Amniotic stem cell (primary cell): ENCODE measurements around the gene RPL12.

Source experiments
- DNase-seq: peaks from one replicate; lab custom pipeline; 2025; lab: John Stamatoyannopoulos, UW

RPL12 gene

GRCh38 chr9:127438394-127438793, 12.8 kb downstream of the RPL12 start:
- DNase-seq = no peak

GRCh38 chr9:127437497-127438264, 13.5 kb downstream of the RPL12 start:
- no peak for DNase-seq

DNA sequence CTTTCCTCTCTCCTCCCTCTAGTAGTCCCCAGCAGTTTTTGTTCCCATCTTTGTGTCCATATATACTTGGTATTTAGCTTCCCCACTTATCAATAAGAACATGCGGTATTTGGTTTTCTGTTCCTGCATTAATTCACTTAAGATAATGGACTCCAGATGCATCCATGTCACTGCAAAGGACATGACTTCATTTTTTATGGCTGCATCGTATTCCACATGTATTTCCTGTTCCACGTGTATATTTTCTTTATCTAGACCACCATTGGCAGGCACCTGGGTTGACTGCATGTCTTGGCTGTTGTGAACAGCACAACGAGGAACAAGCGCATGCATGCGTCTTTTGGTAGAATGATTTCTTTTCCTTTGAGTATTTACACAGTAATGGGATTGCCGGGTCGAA, 20.8 kb downstream of the RPL12 start:
- no peak for DNase-seq

- no peak for DNase-seq
Observed at GRCh38 chr9:127428348-127428747, 22.9 kb downstream of the RPL12 start.

DNA sequence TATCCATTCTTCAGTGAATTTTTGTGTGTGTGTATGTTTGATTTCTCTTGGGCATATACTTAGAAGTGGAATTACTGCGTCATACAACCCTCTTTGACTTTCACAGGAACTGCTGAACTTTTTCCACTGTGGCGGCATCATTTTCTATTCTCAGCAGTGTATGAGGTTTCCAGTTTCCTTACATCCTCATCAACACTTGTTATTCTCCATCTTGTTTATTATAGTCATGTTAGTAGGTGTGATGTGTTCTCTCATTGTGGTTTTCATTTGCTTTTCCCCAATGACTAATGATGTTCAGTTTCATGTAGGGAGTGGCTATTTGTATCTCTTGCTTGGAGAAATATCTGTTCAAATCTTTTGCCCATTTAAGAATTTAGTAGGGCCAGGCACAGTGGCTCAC, 24.4 kb downstream of the RPL12 start:
- no peak for DNase-seq

DNA sequence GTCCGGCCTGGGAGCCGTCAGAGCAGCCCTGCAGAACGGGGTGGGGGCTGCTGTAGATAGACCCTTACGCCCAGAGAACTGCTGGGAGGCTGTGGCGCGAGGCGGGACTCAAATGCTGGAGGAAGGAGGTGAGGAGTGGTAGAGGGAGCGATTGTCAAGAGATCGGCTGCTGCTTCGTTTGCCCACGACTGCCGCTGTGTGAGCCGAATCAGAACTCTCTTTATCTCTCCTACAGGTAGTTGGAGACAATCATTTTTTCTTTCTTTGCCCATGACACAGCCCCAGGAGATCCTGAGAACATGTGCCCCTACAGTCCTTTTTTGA, 26.6 kb downstream of the RPL12 start:
- no peak for DNase-seq

DNA sequence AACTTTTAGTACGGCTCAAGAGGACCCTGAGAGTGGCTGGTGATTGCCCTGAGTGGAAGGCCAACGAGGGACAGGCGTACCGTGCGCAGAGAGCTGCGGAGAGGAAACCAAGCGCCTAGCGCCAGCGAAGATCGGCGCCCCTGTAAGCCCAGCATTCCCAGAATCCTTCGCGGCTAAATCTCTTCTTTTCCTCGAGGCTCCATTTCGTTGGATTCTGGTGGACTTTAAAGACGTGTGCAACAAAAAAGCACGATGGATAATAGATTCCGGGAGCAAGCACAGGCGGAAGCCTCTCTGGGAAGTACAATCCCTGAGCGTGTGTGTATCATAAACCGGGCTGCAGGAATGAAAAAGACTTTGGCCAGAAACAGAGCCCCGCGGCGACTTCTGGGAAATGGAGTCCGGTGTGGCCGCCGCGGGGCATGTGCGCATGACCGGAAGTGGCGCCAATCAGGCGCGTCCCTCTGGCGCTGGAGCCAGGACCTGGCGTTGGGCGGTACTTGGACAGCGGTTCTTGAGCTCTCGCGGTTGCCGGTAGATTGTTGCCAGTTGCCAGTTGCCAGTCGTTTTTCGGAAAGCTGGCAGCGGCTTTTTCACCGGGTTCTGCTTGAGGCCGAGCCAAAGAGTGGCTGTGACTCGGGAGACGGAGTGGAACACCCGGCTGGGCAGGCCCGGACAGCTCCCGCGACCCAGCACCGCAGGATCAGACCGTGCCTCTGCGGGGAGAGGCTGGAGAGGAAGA, 27.1 kb downstream of the RPL12 start, which contains the start of gene ZNF79:
Gene ZNF79, plus strand, starts transcription at position 449 of the 742 bp plus-strand sequence. CDS start 406 bp downstream, outside the sequence.
- DNase-seq = peak; percentile 86

DNA sequence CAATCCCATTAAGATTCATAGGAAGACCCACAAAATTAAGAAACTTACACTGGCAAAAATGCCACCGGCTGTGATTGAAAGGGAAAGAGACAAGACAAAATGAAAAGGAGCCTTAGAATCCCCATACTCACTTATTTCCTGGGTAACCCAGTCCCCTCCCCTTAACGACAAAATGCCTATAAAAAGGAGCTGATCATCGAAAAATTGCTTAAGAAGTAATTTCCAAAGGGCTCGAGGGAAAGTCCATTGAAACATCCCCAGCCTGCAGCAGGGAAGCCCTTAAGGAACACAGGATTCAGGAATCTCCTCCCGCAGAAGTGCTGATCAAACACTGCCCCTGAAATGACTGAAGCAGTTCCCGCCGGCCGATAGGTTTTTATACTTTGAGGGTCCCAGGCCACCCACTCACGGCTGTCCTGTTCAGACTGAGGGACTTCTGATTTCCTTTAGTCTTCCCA, 27.7 kb downstream of the RPL12 start:
- no peak for DNase-seq

DNA sequence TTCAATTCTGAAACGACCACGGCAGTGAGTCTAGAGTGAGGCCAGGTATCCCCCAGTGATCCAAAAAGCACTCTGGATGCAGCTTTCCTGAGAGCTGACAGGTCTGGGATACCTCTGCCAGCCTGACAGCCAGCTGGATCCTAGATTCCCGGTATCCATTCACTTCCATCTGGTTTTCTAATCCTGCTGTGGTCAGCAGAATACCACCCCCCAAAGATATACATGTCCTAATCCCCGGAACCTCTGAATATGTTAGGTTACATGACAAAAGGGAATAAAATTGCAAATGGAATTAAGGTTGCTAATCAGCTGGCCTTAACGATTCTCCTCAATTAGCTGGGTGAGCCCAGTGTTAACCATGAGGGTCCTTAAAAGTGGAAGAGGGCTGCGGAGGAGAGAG, 28.4 kb downstream of the RPL12 start:
- DNase-seq = no peak

DNA sequence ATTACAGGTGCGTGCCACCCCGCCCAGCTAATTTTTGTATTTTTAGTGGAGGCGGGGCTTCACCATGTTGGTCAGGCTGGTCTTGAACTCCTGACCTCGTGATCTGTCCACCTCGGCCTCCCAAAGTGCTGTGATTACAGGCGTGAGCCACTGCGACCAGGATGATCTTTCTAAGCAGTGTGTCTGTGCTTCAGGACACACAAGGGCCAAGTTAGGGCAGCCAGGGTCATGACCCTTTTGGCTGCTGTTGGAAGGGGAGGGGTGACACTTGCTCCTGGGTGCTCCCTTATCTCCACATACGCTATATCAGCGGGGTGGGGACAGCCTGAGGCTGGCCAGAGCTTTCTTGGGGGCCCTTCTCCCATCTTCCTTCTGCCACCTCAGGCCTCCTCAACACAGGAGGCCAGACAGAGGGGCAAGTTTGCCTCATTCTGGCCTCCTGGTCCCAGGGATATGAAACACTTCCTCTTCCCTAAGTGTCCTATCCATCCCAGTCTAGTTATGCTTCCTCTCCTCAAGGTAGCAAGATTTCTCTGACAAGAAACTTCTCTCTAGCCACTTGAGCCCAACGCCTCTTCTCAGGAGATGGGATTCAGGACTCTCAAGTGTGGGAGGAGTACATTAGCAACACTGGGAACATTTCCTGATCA, 28.9 kb downstream of the RPL12 start:
- no peak for DNase-seq

GRCh38 chr9:127421057-127421456, 30.1 kb downstream of the RPL12 start:
- no peak for DNase-seq

DNA sequence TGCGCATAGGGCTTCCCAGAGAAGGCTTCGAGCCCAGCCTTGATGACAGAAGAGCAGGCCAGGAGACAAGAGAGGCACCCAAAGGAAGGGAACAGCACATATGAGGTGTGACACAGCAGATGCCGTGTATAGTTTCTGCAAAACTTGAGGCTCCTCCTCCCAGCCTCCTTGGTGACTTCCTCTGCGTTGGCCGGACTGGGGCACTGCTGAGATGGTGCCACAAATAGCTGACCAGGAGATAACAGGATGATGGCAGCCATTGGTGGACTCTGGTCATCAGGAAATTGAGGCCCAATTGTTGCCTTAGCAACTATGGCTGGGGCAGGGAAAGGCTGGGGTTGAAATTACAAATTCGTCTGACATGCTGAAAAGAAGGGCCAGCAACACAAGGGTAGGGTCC, 31.9 kb downstream of the RPL12 start:
- no peak for DNase-seq

DNA sequence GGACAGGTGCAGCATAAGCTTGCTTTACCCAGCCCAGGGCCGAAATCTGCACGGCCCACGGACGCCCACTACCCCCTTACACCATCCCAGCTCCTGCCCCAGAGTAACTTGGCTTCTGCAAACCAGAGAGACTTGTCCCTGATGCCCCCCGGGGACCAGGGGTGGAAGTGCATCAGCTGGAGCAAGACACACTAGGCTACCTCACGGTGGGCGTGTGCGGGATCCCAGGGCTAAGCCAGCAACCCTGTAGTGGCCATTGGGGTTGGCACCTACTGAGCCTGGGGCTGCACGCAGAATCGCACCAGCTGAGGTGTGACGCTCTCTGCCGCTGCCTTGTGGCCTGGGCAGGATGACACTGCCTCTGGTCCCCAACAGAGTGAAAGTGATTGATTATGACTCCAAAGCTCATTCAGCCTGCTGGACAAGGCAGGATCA, 33.2 kb downstream of the RPL12 start:
- no peak for DNase-seq

DNA sequence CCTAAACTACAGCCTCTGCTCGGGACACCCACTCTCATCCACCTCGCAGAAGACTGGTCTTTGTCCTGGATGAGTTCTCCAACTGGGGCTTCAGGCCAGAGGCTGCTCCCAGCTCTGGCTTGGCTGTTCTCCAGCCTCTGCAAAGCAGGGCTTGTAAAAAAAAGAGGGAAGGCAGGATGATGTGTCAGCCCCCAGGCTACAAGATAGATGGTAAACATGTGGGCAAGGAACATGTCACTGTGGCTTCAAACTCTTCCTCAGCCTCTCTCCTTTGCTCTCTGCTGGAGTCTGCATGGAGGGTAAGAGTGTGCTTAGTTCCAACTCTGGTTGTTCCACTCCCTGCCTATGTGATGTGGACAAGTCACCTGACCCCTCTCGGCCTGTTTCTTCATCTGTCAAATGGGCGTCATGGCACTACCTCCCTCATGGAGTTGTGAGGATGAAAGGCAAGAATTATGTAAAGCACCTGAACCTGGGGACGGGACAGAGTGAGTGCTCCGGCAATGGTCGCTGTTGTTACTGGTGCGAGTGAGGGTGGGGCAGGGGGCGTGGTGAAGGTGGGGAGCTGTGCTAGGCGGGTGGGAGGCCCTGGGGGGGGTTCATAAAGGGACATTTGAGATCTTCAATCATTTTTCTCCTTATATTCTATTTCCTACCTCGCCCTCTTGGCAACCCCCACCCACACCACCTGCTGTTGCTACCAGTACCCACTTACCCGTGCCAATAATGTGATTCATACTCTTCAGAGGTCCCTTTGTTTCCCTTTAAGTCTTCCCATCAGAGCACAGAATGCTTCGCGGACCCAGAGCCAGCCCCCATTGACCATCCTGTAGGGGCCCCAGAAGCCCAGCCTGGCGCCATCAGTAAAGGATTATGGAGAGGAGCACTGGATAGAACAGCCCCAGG, 33.8 kb downstream of the RPL12 start:
- DNase-seq = peak; percentile 46

DNA sequence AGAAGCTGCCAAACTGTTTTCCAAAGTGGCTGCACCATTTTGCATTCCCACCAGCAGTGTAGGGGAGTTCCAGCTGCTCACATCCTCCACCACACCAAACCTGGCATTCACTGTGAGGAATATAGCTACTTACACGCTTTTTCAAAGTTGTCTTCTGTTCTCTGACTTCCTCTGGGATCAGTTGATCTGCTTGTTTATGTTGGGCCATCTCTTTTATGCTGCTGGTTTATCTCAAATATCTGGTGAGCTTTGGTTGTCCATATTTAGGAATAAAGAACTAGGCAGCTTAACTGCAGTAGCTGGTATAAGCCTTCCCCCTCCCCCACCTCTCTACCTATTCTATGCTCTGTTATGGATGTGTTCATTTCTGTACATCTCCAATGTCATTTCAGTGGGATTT, 35.5 kb downstream of the RPL12 start:
- DNase-seq = no peak

DNA sequence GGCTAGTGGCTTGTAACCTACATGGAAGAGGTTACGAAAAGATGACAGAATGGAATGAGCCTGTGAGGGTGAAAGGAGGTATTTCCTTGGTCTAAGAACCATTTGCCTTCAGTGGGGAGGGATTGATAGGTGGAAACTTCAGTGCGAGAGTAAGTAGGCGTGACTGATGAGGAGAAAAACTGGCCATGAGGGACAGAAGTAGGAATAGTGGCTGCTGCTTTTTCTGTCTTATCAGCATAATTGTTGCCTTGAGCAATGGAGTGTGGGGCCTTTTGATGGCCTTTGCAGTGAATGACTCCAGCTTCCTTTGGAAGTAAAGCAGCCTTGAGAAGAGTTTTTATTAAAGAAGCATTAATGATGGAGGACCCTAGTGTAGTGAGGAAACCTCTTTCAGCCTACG, 36.1 kb downstream of the RPL12 start:
- no peak for DNase-seq

DNA sequence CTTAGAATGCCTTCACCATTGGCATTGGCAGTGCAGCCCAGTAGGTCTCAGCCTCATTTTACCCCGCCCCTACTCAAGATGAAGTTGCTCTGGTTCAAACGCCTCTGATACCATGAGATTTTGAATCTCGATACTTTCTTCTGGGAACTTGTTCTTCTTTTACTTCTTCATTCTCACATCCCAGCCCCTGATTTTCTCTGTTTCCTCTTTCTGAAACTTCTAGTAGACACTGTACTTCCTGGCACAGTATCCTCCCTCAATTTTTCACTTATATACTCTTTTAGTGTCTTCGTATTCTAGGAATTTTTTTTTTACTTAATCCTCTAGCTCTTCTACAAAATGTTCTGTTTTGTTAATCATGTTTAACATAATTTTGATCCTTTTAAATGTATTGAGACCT, 40.1 kb downstream of the RPL12 start:
- no peak for DNase-seq

DNA sequence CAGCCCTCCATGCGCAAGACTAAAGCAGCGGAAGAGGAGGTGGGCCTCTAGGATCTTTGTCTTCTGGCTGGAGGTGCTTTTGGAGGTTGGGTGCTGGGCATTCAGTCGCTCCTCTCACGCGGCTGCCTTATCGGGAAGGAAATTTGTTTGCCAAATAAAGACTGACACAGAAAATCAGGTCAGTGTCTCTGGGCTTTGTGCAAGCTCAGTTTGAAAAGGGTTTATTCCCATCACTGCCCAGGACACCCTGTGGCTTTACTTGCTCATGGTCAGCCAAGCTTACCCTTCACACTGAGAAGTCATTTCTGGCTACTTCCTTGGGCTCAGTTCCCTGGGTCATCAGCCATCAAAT, 43.7 kb downstream of the RPL12 start:
- DNase-seq = no peak

DNA sequence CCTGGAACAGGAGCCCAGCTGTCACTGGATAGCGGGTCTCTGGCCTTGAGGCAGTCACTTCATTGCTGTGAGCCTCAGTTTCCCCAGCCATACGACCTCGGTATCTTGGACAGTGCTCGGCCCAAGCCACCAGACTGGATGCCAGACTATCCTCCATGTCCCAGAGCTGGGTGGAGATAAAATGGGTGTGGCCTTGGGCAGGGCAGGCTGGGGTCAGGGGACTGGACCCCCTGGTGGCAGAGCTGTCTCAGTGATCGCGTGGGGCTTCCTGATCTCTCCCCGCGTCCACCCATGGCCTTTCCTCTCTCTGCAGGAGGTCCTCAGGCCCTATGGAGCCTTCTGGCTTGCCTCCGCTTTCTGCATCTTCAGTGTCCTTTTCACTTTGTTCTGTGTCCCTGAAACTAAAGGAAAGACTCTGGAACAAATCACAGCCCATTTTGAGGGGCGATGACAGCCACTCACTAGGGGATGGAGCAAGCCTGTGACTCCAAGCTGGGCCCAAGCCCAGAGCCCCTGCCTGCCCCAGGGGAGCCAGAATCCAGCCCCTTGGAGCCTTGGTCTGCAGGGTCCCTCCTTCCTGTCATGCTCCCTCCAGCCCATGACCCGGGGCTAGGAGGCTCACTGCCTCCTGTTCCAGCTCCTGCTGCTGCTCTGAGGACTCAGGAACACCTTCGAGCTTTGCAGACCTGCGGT, 44.3 kb downstream of the RPL12 start:
- DNase-seq = no peak

DNA sequence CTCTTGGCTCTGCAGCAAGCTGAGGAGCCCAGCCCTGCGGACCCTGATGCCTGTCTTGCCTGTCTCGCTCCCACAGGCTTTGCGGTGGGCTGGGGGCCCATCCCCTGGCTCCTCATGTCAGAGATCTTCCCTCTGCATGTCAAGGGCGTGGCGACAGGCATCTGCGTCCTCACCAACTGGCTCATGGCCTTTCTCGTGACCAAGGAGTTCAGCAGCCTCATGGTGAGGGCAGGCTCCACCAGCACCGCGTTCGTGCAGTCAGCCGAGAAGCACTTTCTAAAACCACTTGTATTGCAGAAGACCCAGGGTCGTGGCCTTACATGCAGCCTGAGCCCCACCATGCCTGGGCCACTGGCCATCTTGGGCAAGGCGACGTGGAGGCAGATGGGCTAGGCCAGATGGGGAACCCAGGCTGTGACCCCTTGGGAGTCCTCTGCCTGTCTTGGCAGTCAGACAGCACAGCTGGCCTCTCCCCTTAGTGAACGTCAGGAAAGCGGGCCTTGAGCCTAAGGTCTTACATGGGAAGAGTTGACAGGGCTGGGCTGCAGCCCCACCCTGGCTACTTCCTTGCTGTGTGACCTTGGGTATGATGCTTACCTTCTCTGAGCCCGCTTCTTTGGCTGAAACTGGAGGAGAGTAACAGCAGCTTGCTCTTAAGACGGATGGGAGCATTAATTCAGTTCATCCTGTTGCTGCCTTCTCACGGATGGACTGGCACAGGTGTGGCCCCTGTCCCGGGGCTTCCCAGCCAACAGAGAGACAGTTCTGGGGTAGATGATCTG, 45.7 kb downstream of the RPL12 start:
- DNase-seq = no peak

DNA sequence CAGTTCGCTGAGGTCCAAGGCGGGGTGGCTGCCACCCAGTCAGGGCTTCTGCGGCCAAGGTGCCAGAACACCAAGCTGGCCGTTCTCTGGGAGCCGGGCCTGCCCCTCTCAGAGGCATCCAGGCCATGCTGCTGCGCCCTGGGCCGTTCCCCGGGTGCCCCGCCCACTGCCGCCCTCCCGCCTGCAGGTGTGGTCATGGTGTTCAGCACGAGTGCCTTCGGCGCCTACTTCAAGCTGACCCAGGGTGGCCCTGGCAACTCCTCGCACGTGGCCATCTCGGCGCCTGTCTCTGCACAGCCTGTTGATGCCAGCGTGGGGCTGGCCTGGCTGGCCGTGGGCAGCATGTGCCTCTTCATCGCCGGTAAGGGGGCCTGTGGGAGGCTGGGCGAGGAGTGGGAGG, 46.6 kb downstream of the RPL12 start:
- no peak for DNase-seq
